Right atrium auricular region (tissue), 2 donors: Measurements from ENCODE around the gene HSF2BP. TPM values are rescaled to one million over a fixed set of nuclear protein-coding genes. Genes with fewer than 3 reads are reported as not detected.
"Not testable (repeated sequence)": the region's sequence is repeated elsewhere in the genome, so short reads cannot be mapped to it uniquely, and the experiment has no call there.

Source experiments
- DNase-seq: peaks from one replicate; pipeline ENCODE4 v3.0.0-alpha.2; 2019; ENCODE audit warnings: low spot score
- H3K27ac ChIP-seq, 2 donors: fragments of 200-600 bp; sonication (generic); 1 replicate in 1 of 2; 2 replicates in 1 of 2; pipeline ENCODE4 v1.5.1; 2016 to 2019
- H3K27me3 ChIP-seq, 2 donors: fragments of 200-600 bp; sonication (generic); one replicate each; pipeline versions ENCODE4 v1.5.1 to v1.6.0; 2017 to 2019
- H3K36me3 ChIP-seq: fragments of 200-600 bp; sonication (generic); one replicate; pipeline ENCODE4 v1.5.1; 2016
- H3K4me1 ChIP-seq, 2 donors: fragments of 200-600 bp; sonication (generic); one replicate each; pipeline versions ENCODE4 v1.5.1 to v1.6.0; 2017 to 2019
- H3K4me3 ChIP-seq, 2 donors: fragments of 200-600 bp; sonication (generic); 1 replicate in 1 of 2; 2 replicates in 1 of 2; pipeline ENCODE4 v1.5.1; 2017 to 2019; ENCODE audit warnings: mild to moderate bottlenecking in 1 of 2, moderate library complexity in 1 of 2
- H3K9me3 ChIP-seq, 2 donors: fragments of 200-600 bp; sonication (generic); one replicate each; pipeline ENCODE4 v1.5.1; 2019
- total RNA-seq, 2 donors: library from RNA; depleted of rRNA; stranded (reverse); fragments of >200 nt; gene quantifications; one replicate each; pipeline ENCODE4 v1.1.0, GENCODE V29; 2016
- TF ChIP-seq, protein P1 (sequence below), 2 donors: fragments of 200-600 bp; sonication (generic); IDR thresholded peaks; one replicate each; pipeline ENCODE4 v1.5.1; 2019; ENCODE audit warnings: antibody characterized with exemption in 2 of 2

The HSF2BP gene
- total RNA-seq, 2 donors from 2014 or later, result 0.44 to 0.67 TPM

DNA sequence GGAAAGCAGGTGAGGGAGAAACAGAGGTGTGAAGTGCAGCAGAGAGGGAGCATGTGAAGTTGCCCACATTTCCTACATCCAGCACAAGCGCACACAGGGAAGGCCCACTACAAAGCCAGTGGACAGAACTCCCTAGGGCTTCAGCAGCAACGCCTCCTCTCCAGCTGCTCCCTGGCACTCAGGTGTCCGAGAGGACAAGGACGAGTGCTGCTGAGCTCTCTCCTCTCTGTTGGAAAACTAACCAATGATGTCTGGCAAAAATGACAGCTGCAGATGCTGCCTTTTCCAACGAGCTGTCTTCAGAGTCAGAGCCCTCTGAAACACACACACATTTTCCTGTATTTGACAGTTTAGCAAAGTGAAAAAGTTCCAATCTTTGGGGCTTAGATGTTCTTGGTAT is 86.8 kb downstream of the HSF2BP start:
- no peak for DNase-seq
- H3K27ac ChIP-seq, result no peak overlapping the region
- TF ChIP-seq, protein P1, sequence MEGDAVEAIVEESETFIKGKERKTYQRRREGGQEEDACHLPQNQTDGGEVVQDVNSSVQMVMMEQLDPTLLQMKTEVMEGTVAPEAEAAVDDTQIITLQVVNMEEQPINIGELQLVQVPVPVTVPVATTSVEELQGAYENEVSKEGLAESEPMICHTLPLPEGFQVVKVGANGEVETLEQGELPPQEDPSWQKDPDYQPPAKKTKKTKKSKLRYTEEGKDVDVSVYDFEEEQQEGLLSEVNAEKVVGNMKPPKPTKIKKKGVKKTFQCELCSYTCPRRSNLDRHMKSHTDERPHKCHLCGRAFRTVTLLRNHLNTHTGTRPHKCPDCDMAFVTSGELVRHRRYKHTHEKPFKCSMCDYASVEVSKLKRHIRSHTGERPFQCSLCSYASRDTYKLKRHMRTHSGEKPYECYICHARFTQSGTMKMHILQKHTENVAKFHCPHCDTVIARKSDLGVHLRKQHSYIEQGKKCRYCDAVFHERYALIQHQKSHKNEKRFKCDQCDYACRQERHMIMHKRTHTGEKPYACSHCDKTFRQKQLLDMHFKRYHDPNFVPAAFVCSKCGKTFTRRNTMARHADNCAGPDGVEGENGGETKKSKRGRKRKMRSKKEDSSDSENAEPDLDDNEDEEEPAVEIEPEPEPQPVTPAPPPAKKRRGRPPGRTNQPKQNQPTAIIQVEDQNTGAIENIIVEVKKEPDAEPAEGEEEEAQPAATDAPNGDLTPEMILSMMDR (IDR thresholded peaks at IDR 0.05), result no peak

DNA sequence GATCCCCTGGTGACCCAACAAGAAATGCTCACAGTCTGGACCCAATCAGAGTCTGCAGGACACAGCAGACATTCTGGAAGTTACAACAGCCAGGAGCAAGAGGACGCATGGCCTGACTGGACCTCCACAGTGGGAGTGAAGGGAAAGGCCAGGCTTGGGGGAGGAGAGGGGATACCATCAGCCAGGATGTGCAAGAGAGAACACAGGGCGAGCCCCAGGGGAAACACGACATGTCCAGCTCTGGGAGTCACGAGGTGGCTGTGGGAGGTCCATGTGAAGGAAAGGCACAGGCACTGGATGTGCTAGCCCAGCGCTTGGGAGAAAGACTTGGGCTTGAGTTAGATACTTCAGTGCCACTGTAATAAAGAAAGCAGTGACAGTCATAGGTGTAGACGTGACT is 87.3 kb downstream of the HSF2BP start:
- Histone ChIP-seq H3K36me3 (no peaks in the 10 kb centered on the region), H3K4me3 (no peak overlapping the region), H3K27me3 (no peaks in the 10 kb centered on the region), H3K27ac (no peak overlapping the region), H3K9me3 (no peaks in the 10 kb centered on the region), H3K4me1 (no peaks in the 10 kb centered on the region)
- DNase-seq, result no peak
- TF ChIP-seq, protein P1 (IDR thresholded peaks at IDR 0.05), result no peak

More for the DNA sequence above, 86.8 kb downstream of the HSF2BP start:
- Histone ChIP-seq H3K4me3 (no peak overlapping the region), H3K4me1 (no peaks in the 10 kb centered on the region), H3K9me3 (no peaks in the 10 kb centered on the region), H3K36me3 (no peaks in the 10 kb centered on the region), H3K27me3 (no peaks in the 10 kb centered on the region)

DNA sequence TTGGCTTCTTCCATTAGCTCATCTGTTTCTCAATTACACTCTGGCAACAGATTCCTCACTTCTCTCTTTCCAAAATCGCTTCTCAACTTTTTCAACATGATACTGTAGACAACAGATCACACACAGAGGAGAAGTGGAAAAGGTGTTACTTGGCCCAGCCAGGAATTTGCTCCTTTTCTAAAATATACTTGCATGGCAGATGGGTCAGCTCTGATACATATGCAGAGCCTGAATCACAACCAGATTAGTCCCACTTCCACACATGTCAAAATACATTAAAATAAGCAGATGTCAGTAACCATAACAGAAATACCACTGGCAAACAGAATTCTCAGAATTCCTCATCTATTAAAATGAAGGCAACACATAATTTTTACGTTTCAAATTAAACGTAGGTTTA is 89.1 kb downstream of the HSF2BP start:
- H3K4me3 ChIP-seq, H3K9me3 ChIP-seq, DNase-seq, H3K27ac ChIP-seq, H3K27me3 ChIP-seq, H3K4me1 ChIP-seq, H3K36me3 ChIP-seq: not testable (repeated sequence)

DNA sequence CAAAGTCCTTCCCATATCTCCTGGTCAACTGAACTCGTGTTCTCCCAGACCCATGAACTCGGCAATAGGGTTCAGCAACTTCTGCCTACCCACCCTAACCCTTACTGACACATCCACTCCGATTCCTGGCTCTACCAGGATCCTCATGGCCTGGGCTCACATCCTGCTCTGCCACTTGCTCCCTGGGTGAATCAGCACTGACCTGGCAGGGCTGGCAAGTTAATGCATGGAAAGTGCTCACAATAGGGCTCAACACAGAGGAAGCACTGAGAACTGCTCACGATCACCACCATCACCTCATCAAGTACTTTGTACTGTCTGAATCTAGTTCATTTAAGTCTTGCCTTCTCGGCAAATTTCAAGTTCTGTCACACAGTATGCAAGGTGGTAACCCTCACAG is 96.8 kb downstream of the HSF2BP start:
- DNase-seq, H3K27me3 ChIP-seq, H3K36me3 ChIP-seq, H3K4me1 ChIP-seq, H3K4me3 ChIP-seq, H3K9me3 ChIP-seq, H3K27ac ChIP-seq: not testable (repeated sequence)

DNA sequence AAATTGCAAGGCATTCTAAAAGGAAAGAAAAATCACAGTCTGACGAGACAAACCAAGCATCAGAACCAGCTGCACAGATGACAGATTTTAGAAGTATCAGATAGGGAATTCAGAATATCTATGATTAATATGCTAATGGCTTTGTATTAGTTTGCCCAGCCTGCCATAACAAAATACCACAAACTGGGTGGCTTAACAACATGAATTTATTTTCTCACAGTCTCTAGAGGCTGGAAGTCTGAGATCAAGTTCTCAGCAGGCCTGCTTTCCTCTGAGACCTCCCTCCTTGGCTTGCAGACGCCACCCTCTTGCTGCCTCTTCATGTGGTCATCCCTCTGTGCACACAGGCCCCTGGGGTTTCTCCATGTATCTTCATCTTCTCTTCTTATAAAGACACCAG is 118.7 kb downstream of the HSF2BP start:
- not testable (repeated sequence) for H3K4me3 ChIP-seq, H3K9me3 ChIP-seq, H3K27ac ChIP-seq, H3K27me3 ChIP-seq, H3K4me1 ChIP-seq, DNase-seq, H3K36me3 ChIP-seq

DNA sequence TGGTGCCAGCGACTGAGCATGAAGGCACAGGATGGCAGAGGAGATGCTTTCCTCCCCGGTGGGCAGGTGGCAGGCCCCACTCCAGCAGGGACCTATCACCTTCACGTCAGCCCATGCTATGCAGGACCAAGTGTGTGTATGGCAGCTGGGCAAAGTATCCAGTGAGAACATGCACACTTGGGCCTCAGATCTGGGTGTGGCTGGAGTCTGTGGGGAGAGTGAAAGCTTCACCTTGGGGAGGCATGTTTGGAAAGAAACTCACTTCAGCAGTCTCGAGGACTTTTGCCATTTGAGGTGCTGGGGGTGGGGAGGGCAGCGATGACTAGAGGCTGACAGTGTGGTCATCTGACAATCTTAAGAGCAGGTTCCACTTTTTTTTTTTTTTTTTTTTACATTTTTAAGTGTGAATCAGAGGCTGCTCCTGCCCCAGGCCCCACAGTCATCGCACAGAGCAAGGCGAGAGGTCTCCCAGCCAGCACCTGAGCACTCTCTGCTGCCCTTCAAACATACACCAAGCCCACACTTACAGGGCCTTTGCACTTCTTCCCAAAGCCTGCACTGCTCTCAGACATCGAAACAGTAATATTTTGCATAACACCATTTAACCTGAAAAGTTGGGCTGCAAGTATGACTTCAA is 136.7 kb downstream of the HSF2BP start:
- H3K36me3 ChIP-seq, H3K9me3 ChIP-seq, H3K27ac ChIP-seq, H3K4me1 ChIP-seq, H3K4me3 ChIP-seq, H3K27me3 ChIP-seq, DNase-seq: not testable (repeated sequence)

DNA sequence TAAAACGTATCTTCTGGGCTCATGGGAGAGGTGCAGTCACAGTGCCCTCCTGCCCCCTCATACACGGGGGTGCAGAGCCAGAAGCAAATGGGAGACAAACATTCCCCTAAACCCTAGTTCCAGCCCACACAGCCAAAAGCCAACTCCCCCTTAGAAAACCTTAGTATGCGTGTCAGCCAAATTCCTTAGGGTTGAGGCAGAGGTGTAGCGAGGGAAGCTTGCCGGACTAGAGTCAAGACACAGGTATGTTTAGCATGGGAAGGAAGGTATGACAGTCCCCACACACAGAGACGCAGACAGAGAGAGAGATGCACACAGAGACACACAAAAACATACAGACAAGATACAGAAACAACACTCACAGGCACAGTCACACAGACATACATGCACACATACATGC is 141.6 kb downstream of the HSF2BP start:
- not testable (repeated sequence) for H3K9me3 ChIP-seq, H3K27ac ChIP-seq, DNase-seq, H3K4me1 ChIP-seq, H3K36me3 ChIP-seq, H3K27me3 ChIP-seq, H3K4me3 ChIP-seq

DNA sequence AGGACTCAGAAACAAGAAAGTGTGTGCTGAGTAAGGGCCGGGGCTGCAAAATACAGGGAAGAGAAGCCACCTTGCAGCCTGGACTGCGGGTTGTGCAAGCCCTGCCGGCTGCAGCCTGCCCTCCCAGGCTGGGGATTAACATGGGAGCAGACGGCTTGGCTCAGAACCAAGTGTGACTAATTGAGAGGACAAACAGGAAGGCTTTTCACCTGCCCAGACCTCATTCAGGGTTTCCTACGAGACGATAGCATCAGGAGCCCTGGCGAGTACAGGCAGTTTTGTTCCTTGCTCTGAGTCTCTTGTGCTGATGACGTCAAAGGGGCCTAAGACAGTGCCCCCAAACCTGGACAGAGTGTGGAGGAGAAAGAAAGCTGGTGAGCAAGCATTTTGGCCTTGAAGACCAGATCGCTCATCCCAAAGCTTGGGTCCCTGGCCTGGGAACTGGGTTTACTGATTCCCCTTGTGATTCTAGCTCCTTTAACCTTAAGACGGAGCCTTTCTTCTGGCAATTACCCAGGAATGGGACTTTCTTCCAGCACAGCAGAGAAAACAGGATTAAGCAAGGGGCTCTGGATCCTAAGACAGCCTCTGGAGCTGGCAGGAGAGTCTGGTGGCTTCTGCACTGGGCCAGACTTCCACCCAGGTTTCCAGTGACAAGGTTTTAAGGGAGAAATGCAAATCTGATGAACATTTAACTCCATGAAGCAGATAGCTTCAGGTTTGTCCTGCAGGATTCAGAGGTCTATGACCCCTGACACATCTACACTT is 142.2 kb downstream of the HSF2BP start:
- DNase-seq, H3K4me3 ChIP-seq, H3K27me3 ChIP-seq, H3K27ac ChIP-seq, H3K4me1 ChIP-seq, H3K36me3 ChIP-seq, H3K9me3 ChIP-seq: not testable (repeated sequence)

DNA sequence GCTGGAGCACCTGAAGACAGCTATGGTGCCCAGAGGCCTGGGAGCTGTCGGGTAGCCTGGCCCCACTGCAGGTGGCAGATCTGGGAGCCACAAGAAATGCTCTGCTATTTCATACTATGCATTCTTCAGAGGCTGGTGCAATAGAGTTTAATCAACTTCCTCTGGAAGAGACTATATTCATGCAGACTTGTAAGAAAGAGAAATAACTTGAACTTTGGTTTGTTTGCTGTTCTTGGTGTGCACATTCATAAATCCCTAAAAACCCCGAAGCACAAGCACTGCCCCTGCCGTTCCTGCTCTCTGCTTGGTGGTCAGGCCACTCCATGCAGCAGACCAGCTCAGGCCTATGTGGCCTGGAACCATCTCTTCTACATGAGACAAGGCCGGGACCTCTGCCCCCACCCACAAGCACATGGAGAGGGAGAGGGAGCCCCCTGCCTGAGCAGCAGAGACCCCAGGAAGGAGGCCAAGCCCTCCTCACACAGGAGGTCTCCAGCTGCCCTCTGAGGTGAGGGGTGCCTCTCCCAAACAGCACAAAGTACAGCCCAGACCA is 142.9 kb downstream of the HSF2BP start:
- not testable (repeated sequence) for H3K36me3 ChIP-seq, DNase-seq, H3K27ac ChIP-seq

DNA sequence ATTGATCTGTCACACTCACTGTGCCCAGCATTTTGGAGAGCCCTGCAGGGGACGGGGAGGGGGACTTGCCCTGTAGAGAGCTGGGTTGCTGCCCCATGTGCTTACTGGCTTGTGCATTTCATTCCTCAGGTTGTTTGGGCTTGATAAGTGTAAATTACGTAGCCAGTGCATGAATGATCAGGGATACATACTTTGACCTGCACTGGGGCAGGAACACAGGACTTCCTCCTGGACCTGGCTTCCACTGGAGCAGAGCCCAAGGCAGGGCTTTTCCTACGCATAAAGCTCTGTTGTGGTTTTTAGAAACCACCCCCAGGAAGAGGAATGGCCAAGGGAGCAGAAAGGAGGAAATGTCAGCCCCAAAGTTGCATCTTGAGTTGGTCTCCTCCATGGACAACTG is 144.5 kb downstream of the HSF2BP start:
- H3K27ac ChIP-seq, H3K4me1 ChIP-seq, H3K27me3 ChIP-seq, H3K4me3 ChIP-seq, H3K36me3 ChIP-seq, H3K9me3 ChIP-seq, DNase-seq: not testable (repeated sequence)

More for the DNA sequence above, 142.9 kb downstream of the HSF2BP start:
- not testable (repeated sequence) for H3K4me1 ChIP-seq, H3K27me3 ChIP-seq, H3K4me3 ChIP-seq, H3K9me3 ChIP-seq

DNA sequence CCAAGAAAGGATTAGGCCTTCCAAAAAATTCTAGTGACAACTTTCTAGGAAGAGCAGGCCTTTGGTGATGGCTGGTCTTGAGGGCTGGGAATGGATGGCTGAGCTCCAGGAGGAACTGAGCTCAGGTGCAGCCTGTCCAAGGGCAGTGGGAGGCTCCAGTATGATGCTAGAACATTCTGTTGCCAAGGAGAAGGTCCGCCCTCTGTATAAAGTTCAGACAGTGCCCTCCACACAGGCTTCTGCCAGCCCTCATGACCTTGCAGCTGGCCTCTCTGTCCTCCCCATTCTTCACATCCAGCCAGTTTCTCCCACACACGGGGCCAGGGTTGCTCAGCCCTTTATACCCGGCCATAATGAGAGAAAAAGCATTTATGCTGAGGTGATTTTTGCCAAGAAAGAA is 146.3 kb downstream of the HSF2BP start:
- not testable (repeated sequence) for H3K27me3 ChIP-seq, DNase-seq, H3K4me3 ChIP-seq, H3K9me3 ChIP-seq, H3K4me1 ChIP-seq, H3K27ac ChIP-seq, H3K36me3 ChIP-seq

DNA sequence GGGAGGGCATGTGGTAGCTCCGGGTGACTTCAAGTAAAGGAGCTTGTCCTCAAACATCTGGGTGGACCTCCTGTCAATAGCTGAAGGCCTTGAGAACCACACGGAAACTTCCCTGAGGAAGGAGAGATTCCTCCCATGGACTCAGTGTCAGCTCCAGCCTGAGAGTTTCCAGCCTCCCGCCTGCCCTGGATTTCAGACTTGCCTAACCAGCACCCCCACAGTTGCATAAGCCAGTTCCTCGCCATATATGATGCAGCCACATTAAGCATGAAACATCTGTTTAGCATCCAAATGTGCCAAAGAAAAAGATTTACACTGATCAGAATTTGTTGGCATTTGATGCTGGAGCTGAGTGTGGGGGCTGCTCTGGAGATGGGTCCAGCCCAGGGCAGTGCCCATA is 148.1 kb downstream of the HSF2BP start:
- H3K4me1 ChIP-seq, DNase-seq, H3K36me3 ChIP-seq, H3K9me3 ChIP-seq, H3K27ac ChIP-seq, H3K27me3 ChIP-seq, H3K4me3 ChIP-seq: not testable (repeated sequence)

DNA sequence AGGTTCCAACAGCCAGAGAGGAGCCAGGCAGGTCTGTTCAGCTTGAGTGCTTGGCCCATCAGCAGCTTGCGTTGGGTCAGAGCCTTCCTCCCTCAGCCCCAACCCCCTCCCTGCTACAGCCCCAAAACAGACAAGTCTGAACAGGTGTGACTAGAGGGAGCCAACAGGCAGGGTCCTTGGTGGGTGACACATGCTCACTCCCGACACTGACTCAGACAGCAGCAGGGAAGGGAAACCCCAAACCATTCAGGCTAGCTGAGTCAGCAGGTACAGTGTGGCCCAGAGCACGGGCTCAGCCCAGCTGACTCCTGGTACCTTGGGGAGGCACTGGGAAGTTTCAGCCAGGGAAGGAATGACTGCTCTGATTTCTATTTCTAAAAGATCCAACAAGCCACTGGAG is 148.6 kb downstream of the HSF2BP start:
- H3K27ac ChIP-seq, H3K36me3 ChIP-seq, H3K4me1 ChIP-seq, H3K4me3 ChIP-seq, DNase-seq, H3K27me3 ChIP-seq, H3K9me3 ChIP-seq: not testable (repeated sequence)
